ENCODE measurements around the gene NTM.

NTM gene

DNA sequence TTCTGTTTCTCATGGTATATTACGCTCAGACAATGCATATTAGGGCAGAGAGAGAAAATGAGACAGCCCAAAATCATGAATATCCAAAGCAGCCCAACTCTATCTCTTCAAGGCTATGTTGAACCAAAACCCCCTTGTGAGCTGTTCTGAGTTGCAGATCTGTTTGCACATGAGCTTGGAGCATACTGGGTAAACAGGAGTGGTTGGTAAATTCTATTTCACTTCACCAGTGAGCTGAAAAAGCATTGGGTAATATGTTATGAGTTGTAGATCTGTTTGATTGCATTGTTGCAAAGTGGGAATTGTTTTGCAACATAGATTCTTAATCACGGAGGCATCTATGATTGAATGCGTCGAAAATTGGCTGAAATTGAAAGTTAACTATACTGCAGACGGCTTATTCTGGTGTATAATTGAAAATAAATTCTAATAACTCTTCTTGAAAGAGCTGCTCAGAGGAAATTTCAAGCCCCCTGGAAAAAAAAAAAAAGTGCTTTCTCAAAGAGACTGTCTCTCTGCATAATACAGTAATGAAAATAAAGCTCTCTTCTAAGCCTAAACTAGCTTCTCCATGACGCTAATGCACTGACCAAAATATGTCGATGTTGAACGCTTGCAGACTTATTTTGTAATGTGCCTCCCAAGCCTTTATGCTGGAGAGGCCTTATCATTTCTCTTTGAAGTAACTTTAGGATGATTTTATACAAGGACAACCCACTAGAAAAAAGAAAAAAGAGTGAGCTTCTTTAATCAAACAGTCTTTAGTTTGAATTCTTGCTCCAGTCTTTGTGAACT is 263.7 kb downstream of the NTM start:
- H3K27ac ChIP-seq (ENCODE audit: low read depth, low read length, severe bottlenecking) = no peak overlapping the region
- 33 to 77% methylated on average over 1 to 4 of the region's 8 CpGs for WGBS, 2 experiments (ENCODE audit: insufficient coverage in 2 of 2)
- H3K4me1 ChIP-seq (ENCODE audit: control insufficient read depth, insufficient read depth, low read length, poor library complexity, severe bottlenecking) = no peaks in the 10 kb centered on the region

DNA sequence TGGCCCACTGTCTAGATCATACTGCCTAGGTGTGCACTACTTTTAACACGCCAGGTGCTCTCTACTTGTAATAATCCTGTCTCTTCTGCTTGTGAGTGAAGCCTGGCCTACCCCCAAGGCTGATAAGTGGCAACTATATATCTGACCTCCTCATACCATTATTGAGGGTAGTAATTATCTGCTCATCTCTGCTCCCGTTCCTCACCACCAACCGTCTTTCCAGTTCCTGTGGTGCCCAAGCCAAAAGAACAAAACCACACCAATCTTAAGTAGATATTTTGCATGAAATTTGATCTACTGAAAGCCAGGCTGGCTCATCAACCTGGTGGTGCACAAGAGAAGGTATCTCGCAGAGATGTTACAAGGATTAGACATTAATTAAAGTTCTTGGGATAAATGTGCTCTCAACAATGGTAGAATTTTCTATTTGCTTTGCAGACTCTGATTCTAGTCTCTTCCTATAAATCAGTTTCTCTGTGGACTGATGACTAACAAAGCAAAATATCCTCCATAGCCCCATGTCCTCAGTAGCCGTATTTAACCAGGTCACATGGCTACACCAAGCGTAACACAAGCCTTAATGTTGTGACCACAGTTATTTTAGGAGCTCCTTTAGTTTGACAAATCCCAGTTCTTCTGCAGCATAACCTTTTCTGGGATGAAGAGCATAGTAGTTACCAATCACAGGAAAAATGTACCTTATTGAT is 267.2 kb downstream of the NTM start:
- no peaks in the 10 kb centered on the region for H3K4me1 ChIP-seq (ENCODE audit: control insufficient read depth, insufficient read depth, low read length, poor library complexity, severe bottlenecking)
- WGBS, 2 experiments (ENCODE audit: insufficient coverage in 2 of 2) = 94 to 98% methylated on average over 4 of the region's 6 CpGs
- no peak overlapping the region for H3K27ac ChIP-seq (ENCODE audit: low read depth, low read length, severe bottlenecking)
- no peak overlapping the region for H3K4me3 ChIP-seq (ENCODE audit: extremely low read depth, insufficient read depth, low read length, poor library complexity, severe bottlenecking)
- no peaks in the 10 kb centered on the region for H3K36me3 ChIP-seq (ENCODE audit: control insufficient read depth, insufficient read depth, low read length)
- H3K9me3 ChIP-seq (ENCODE audit: control insufficient read depth, low read length) = no peaks in the 10 kb centered on the region

More for the DNA sequence above, 263.7 kb downstream of the NTM start:
- Histone ChIP-seq H3K36me3 (ENCODE audit: control insufficient read depth, insufficient read depth, low read length) (no peaks in the 10 kb centered on the region), H3K9me3 (ENCODE audit: control insufficient read depth, low read length) (no peaks in the 10 kb centered on the region), H3K4me3 (ENCODE audit: extremely low read depth, insufficient read depth, low read length, poor library complexity, severe bottlenecking) (no peak overlapping the region)

DNA sequence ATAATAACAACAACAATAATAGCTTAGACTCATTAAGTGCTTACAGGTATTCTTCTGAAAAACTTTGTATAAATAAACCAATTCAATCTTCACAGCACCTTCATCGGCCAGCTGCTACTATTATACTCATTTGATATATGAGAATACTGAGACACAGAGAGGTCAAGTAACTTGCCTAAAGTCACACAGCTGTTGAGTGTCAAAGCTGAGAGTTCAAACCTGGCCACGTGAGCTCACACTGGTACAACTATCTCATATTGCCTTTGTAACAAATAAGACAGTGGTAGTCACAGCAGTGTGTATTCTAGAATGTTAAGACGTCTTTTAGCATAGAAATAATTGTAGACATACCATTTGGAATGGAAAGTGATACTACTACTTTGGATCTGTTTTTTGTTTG is 268.5 kb downstream of the NTM start:
- H3K4me1 ChIP-seq (ENCODE audit: control insufficient read depth, insufficient read depth, low read length, poor library complexity, severe bottlenecking) = no peaks in the 10 kb centered on the region
- no peaks in the 10 kb centered on the region for H3K36me3 ChIP-seq (ENCODE audit: control insufficient read depth, insufficient read depth, low read length)

DNA sequence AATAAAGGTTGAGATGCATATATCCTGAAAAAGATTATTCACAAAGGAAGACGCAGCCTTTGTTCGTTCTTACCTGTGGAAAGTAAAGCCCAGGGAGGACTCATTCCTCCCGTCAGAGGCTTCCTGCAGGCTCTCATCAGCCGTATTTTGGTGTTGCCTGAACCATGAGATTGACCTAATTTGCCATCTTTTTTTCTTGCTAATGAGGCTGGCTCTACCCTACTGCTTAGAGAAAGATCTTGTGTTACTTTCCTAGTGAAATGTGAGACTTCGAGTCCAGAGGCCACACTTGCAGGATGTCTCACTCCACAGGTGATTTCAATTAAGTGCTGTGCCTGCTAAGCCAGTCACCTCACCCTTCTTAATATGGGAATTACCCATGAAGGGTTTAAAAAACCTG is 269.9 kb downstream of the NTM start:
- no peak overlapping the region for H3K27ac ChIP-seq (ENCODE audit: low read depth, low read length, severe bottlenecking)
- WGBS, 2 experiments (ENCODE audit: insufficient coverage in 2 of 2) = 32 to 53% methylated on average over 3 to 5 of the region's 5 CpGs
- no peak overlapping the region for H3K4me3 ChIP-seq (ENCODE audit: extremely low read depth, insufficient read depth, low read length, poor library complexity, severe bottlenecking)

More for the DNA sequence above, 268.5 kb downstream of the NTM start:
- Histone ChIP-seq H3K4me3 (ENCODE audit: extremely low read depth, insufficient read depth, low read length, poor library complexity, severe bottlenecking) (no peak overlapping the region), H3K9me3 (ENCODE audit: control insufficient read depth, low read length) (no peaks in the 10 kb centered on the region), H3K27ac (ENCODE audit: low read depth, low read length, severe bottlenecking) (no peak overlapping the region)
- no CpG with 5 or more reads among the region's 3 CpGs for WGBS, 2 experiments (ENCODE audit: insufficient coverage in 2 of 2)

DNA sequence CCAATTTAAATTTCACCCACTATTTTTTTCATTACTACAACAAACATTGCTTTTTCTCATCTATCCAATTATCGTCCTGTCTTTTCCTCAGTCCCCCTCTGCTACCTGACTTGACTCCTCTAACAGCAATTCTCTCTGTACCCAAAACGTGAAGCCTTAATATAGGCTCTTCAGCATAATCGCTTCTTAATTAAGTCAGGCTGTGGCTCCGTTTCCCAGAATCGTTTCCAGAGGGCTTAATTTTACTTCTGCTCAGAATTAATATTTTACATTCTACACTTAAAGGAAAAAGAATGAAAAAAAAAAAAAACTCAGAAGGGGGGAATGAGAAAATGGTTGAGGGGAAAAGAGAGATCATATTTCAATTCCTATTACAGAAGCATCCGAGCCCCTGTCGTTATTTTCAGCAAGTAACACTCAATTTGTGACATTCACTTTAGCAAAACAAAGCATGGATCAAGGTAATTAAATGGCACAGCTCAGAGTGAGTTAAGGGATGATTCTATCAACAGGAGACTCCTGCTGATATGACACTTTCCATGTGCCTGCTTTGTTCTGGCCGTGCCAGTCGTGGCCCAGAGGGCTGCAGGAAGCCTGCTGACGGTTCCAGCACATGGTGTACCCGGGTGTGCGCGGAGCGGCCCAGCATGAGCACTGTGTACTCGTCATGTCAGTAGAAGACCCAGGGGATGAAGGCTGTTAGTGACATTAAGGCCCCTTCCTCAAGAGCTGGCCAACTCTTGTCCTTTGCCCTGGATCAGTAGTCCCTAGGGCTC is 272.5 kb downstream of the NTM start:
- H3K4me1 ChIP-seq (ENCODE audit: control insufficient read depth, insufficient read depth, low read length, poor library complexity, severe bottlenecking) = no peaks in the 10 kb centered on the region
- no peak overlapping the region for H3K27ac ChIP-seq (ENCODE audit: low read depth, low read length, severe bottlenecking)
- no peak overlapping the region for H3K4me3 ChIP-seq (ENCODE audit: extremely low read depth, insufficient read depth, low read length, poor library complexity, severe bottlenecking)
- no peaks in the 10 kb centered on the region for H3K36me3 ChIP-seq (ENCODE audit: control insufficient read depth, insufficient read depth, low read length)
- 76 to 93% methylated on average over 11 of the region's 15 CpGs for WGBS, 2 experiments (ENCODE audit: insufficient coverage in 2 of 2)
- no peaks in the 10 kb centered on the region for H3K9me3 ChIP-seq (ENCODE audit: control insufficient read depth, low read length)

More for the DNA sequence above, 269.9 kb downstream of the NTM start:
- H3K36me3 ChIP-seq (ENCODE audit: control insufficient read depth, insufficient read depth, low read length) = no peaks in the 10 kb centered on the region
- no peaks in the 10 kb centered on the region for H3K4me1 ChIP-seq (ENCODE audit: control insufficient read depth, insufficient read depth, low read length, poor library complexity, severe bottlenecking)
- H3K9me3 ChIP-seq (ENCODE audit: control insufficient read depth, low read length) = no peaks in the 10 kb centered on the region

DNA sequence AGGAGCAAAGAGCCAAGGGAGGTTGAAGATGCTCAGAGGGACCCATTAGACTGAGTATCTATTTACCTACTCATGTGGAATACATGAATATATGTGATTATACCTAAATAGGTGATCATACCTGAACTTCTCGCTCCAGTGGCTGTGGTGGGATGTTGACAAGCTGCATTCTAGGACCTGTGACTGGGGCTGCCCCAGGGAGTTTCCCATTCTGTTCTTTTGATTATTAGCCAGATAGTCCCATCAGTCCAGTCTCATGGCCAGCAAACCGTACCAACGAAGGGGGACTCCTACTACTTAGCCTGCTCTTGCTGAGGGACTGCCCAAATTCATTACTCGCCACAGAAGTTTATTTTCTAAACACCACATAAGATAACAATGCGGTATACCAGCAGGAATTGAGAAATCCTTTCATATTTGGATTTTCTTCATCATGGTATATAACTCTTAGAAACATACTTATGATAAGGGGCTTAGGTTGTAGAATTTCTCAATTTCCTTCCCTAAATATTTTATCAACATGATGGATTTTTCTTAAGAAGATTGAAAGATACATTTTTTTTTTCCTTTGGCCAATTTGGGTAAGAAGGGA is 273.9 kb downstream of the NTM start:
- no peaks in the 10 kb centered on the region for H3K36me3 ChIP-seq (ENCODE audit: control insufficient read depth, insufficient read depth, low read length)
- no peaks in the 10 kb centered on the region for H3K4me1 ChIP-seq (ENCODE audit: control insufficient read depth, insufficient read depth, low read length, poor library complexity, severe bottlenecking)
- H3K4me3 ChIP-seq (ENCODE audit: extremely low read depth, insufficient read depth, low read length, poor library complexity, severe bottlenecking) = no peak overlapping the region
- H3K9me3 ChIP-seq (ENCODE audit: control insufficient read depth, low read length) = no peaks in the 10 kb centered on the region
- 97 to 100% methylated on average over 1 to 3 of the region's 5 CpGs for WGBS, 2 experiments (ENCODE audit: insufficient coverage in 2 of 2)
- H3K27ac ChIP-seq (ENCODE audit: low read depth, low read length, severe bottlenecking) = no peak overlapping the region

DNA sequence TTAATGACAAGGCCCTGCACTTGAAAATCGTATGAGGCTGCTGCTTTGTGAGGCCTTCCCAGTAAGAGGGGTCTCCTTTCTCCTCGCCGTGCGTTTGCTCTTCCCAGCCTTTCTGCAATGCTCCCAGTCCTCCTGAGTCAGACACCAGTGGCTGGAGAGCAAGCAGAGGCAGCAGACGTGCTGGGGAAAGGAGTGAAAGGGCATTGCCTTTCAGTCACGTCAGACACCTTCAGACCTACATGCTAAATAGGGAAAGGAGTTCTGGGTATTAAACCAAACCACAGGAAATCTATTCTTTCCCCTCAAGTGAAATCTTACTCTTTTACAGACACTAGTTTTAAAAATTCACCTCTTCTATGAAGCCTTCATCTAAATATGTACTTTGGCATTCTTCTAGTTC is 274.8 kb downstream of the NTM start:
- 55 to 60% methylated on average over 1 to 2 of the region's 6 CpGs for WGBS, 2 experiments (ENCODE audit: insufficient coverage in 2 of 2)
- Histone ChIP-seq H3K4me1 (ENCODE audit: control insufficient read depth, insufficient read depth, low read length, poor library complexity, severe bottlenecking) (peaks cover 8% of the 10 kb centered on the region), H3K27ac (ENCODE audit: low read depth, low read length, severe bottlenecking) (no peak overlapping the region), H3K36me3 (ENCODE audit: control insufficient read depth, insufficient read depth, low read length) (no peaks in the 10 kb centered on the region), H3K9me3 (ENCODE audit: control insufficient read depth, low read length) (no peaks in the 10 kb centered on the region), H3K4me3 (ENCODE audit: extremely low read depth, insufficient read depth, low read length, poor library complexity, severe bottlenecking) (no peak overlapping the region)

DNA sequence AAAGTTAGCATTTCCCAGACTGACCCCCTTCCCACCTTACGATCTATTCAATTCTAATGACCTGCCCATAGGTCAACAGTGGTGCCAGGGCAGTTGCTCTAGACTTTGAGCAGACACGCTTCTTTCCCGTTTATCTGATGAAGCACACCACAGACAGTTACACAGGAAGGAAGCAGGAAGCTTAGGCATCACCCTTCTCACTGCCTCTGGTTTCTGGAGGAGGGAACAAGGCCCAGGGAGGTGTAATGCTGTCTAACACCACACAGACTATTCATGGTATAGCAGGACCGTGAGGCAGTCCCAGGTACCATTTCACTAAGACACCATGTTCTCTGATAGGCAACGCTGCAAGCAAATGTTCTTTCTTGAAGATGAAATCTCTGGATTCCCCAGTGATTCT is 279.4 kb downstream of the NTM start:
- WGBS, 2 experiments (ENCODE audit: insufficient coverage in 2 of 2) = 100% methylated on average over 2 to 5 of the region's 5 CpGs
- no peak overlapping the region for H3K4me3 ChIP-seq (ENCODE audit: extremely low read depth, insufficient read depth, low read length, poor library complexity, severe bottlenecking)
- no peak overlapping the region for H3K27ac ChIP-seq (ENCODE audit: low read depth, low read length, severe bottlenecking)
- no peaks in the 10 kb centered on the region for H3K9me3 ChIP-seq (ENCODE audit: control insufficient read depth, low read length)
- H3K36me3 ChIP-seq (ENCODE audit: control insufficient read depth, insufficient read depth, low read length) = no peaks in the 10 kb centered on the region
- peaks cover 10% of the 10 kb centered on the region for H3K4me1 ChIP-seq (ENCODE audit: control insufficient read depth, insufficient read depth, low read length, poor library complexity, severe bottlenecking)

DNA sequence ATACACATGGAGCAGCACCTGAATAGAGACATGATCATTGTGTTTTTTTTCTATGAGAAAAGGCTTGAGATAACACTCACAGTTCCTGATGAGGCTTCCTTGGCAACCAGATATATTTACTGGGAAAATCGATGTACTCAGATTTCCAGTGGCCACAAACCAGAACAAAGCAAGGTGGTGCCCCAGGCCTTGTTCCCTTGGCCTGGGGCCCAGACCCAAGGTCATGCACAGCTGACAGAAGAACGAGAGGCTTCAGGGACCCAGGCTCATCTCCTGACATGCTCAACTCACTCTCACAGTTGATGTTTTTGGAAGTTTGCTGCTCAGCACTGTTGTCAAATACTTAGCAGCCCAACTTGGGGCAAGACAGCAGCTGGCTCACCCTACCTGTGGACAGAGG is 281.8 kb downstream of the NTM start:
- Histone ChIP-seq H3K36me3 (ENCODE audit: control insufficient read depth, insufficient read depth, low read length) (no peaks in the 10 kb centered on the region), H3K9me3 (ENCODE audit: control insufficient read depth, low read length) (no peaks in the 10 kb centered on the region), H3K27ac (ENCODE audit: low read depth, low read length, severe bottlenecking) (no peak overlapping the region), H3K4me1 (ENCODE audit: control insufficient read depth, insufficient read depth, low read length, poor library complexity, severe bottlenecking) (peaks cover 13% of the 10 kb centered on the region), H3K4me3 (ENCODE audit: extremely low read depth, insufficient read depth, low read length, poor library complexity, severe bottlenecking) (no peak overlapping the region)
- WGBS, 2 experiments (ENCODE audit: insufficient coverage in 2 of 2) = 75 to 100% methylated on average over 1 of the region's 2 CpGs

DNA sequence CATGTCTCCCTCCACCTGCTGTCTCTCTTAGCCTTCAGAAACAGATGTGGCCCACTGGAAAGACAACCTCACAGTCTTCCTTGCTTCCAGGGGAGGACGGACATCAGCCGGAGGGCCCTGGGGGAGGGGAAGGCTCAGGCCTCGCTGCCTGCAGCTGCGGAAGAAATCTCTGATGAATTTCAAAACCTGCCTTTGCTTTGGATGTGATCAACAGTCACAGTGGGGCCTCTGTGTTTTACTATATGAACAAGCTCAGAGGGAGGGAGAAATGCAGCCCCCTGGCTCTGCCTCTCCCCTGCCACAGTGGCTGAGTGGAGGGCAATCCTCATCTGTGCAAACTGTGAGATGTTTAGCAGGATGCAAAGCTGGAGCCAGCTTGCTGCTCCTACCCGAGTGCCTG is 282.8 kb downstream of the NTM start:
- Histone ChIP-seq H3K4me1 (ENCODE audit: control insufficient read depth, insufficient read depth, low read length, poor library complexity, severe bottlenecking) (peaks cover 18% of the 10 kb centered on the region), H3K36me3 (ENCODE audit: control insufficient read depth, insufficient read depth, low read length) (no peaks in the 10 kb centered on the region), H3K27ac (ENCODE audit: low read depth, low read length, severe bottlenecking) (no peak overlapping the region), H3K9me3 (ENCODE audit: control insufficient read depth, low read length) (no peaks in the 10 kb centered on the region), H3K4me3 (ENCODE audit: extremely low read depth, insufficient read depth, low read length, poor library complexity, severe bottlenecking) (no peak overlapping the region)
- 59 to 73% methylated on average over 1 to 4 of the region's 5 CpGs for WGBS, 2 experiments (ENCODE audit: insufficient coverage in 2 of 2)
